OCI-LY7 (cell line): ENCODE data around the gene DNAH17. TPM values are rescaled to one million over a fixed set of nuclear protein-coding genes. Genes with fewer than 3 reads are reported as not detected.

Experiments used
- BruUV-seq: library from RNA; stranded (reverse); fragments of 400-500 nt; replicated peaks from 2 replicates; lab custom pipeline; 2021; lab: Mats Ljungman, UMichigan
- CTCF ChIA-PET: fragments of 300-600 bp; sonication (Branson Sonifier 250); formaldehyde crosslinking; loops from one replicate; lab custom pipeline; 2022; ENCODE audit warnings: antibody characterized with exemption; ENCODE audit not compliant: unreplicated experiment; lab: Charles Lee
- POLR2A ChIA-PET: fragments of 300-600 bp; sonication (Branson Sonifier 250); formaldehyde crosslinking; loops from one replicate; lab custom pipeline; 2022; ENCODE audit warnings: antibody characterized with exemption; lab: Charles Lee
- DNase-seq: peaks from one replicate; pipeline ENCODE4 v3.0.0-alpha.2; 2015; ENCODE audit warnings: low spot score
- H2AFZ ChIP-seq: fragments of 200-600 bp; sonication (generic), shearing (Covaris generic); 2 replicates; pipeline ENCODE4 v1.6.1; 2014; ENCODE audit warnings: mild to moderate bottlenecking, antibody characterized with exemption, low read length, moderate library complexity
- H3K27ac ChIP-seq: fragments of 200-600 bp; sonication (generic); 2 replicates; pipeline ENCODE4 v1.5.1; 2014; ENCODE audit warnings: mixed run types, low read depth, mild to moderate bottlenecking, moderate library complexity, low read length, inconsistent platforms; ENCODE audit not compliant: poor library complexity, severe bottlenecking
- H3K36me3 ChIP-seq: fragments of 200-600 bp; sonication (generic); 2 replicates; pipeline ENCODE4 v1.6.1; 2014; ENCODE audit warnings: mild to moderate bottlenecking, antibody characterized with exemption, low read length, moderate library complexity, mixed read lengths; ENCODE audit not compliant: insufficient read depth
- H3K4me1 ChIP-seq: fragments of 200-600 bp; sonication (generic); 2 replicates; pipeline ENCODE4 v1.5.1; 2014; ENCODE audit warnings: mild to moderate bottlenecking, low read length; ENCODE audit not compliant: insufficient read depth, poor library complexity, severe bottlenecking
- H3K4me2 ChIP-seq: fragments of 200-600 bp; sonication (generic); 2 replicates; pipeline ENCODE4 v1.6.1; 2014; ENCODE audit warnings: mild to moderate bottlenecking, low read length
- H3K4me3 ChIP-seq: fragments of 200-600 bp; sonication (generic); 2 replicates; pipeline ENCODE4 v1.5.1; 2014; ENCODE audit warnings: mild to moderate bottlenecking, low read depth, low read length; ENCODE audit not compliant: poor library complexity, severe bottlenecking
- H3K79me2 ChIP-seq: fragments of 200-600 bp; sonication (generic); 2 replicates; pipeline ENCODE4 v1.6.1; 2016; ENCODE audit warnings: low read depth, mild to moderate bottlenecking, low read length, moderate library complexity, mixed read lengths; ENCODE audit not compliant: insufficient read depth
- H3K9me2 ChIP-seq: fragments of 200-600 bp; sonication (generic); 2 replicates; pipeline ENCODE4 v1.6.1; 2016; ENCODE audit warnings: mild to moderate bottlenecking, low read length, mixed read lengths; ENCODE audit not compliant: insufficient read depth
- H3K9me3 ChIP-seq: fragments of 200-600 bp; sonication (generic); 2 replicates; pipeline ENCODE4 v1.6.1; 2014; ENCODE audit warnings: mild to moderate bottlenecking, mixed run types, low read length, mixed read lengths
- H4K20me1 ChIP-seq: fragments of 200-600 bp; sonication (generic); 2 replicates; pipeline ENCODE4 v1.6.1; 2014; ENCODE audit warnings: mild to moderate bottlenecking, antibody characterized with exemption, low read length, moderate library complexity, mixed read lengths; ENCODE audit not compliant: insufficient read depth
- EZH2phosphoT487 ChIP-seq: fragments of 200-600 bp; sonication (generic); IDR thresholded peaks from 2 replicates; pipeline ENCODE4 v1.6.1; 2018; ENCODE audit warnings: low read depth, borderline replicate concordance, mild to moderate bottlenecking, mixed run types, antibody characterized with exemption, low read length, moderate library complexity, mixed read lengths
- intact Hi-C: fragments of 100-400 bp; cut with micrococcal nuclease; formaldehyde crosslinking; loops from one replicate; pipeline ENCODE4 v1.10.0; 2022; ENCODE audit not compliant: unreplicated experiment
- total RNA-seq, 2 experiments: library from RNA; depleted of rRNA in 1 of 2; stranded (reverse); fragments of >200 nt in 1 of 2; shearing (Covaris generic) in 1 of 2; gene quantifications; 2 replicates each; pipeline ENCODE4 v1.2.3, GENCODE V29; 2014 to 2022
- TF ChIP-seq, protein P1 (sequence below): fragments of 200-600 bp; sonication (generic); conservative IDR thresholded peaks from 2 replicates; pipeline ENCODE4 v1.5.1; 2014; ENCODE audit warnings: mild to moderate bottlenecking, antibody characterized with exemption, low read length, moderate library complexity, mixed read lengths

Gene DNAH17
- total RNA-seq, 2 experiments from 2014 or later: 0.89 to 1.1 TPM

DNA sequence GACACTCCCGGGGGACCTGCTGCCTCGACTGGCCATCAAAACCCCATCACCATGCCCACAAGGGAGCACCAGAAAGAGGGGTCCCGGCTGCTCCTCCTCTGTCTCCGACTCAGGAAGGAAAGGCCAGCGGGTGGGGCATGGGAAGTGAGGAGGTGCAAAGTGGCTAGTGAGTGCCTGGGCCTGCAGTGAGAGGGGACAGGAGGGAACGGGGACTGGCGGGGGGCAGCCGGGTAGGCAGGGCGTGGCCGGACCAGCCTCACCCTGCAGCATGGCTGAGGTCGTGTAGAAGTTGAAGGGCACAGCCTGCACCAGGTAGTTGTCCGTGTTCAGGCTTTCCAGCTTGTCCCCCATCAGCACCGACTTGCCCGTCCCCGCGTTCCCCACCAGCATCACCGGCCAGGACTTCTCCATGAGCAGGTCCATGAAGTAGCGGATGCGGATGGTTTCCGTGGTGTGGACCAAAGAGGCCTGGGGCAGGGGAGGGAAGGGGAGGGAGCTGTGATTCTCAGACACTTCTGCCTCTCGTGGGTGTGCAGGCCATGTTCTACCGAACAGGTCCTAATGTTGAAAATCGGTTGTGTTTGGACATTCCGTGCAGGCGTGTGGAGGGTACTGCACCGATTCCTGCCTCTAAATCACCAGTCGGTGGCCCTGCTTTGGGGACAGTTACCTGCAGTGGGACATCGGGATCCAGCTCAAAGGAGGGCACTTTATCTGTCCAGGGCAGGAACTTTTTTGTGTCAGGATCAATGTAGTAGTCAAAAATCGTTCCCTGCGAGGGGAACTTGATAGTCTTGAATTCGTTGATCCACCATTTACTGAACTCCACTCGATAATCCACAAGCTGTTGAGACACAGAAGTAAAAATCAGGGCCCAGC is 91.7 kb downstream of the DNAH17 start:
- Histone ChIP-seq H3K27ac (no peak overlapping the region), H4K20me1 (no peaks in the 10 kb centered on the region), H3K4me3 (peak overlapping the region; percentile 68), H3K79me2 (no peaks in the 10 kb centered on the region), H3K9me2 (no peaks in the 10 kb centered on the region), H3K9me3 (no peaks in the 10 kb centered on the region), H3K36me3 (no peaks in the 10 kb centered on the region), H3K4me2 (peak overlapping the region; percentile 78), H3K4me1 (peaks cover 13% of the 10 kb centered on the region), H2AFZ (peak overlapping the region; percentile 93; the same call in 1 of the 2 replicates)
- DNase-seq: no peak
- no peak for TF ChIP-seq EZH2phosphoT487
- TF ChIP-seq, protein P1, sequence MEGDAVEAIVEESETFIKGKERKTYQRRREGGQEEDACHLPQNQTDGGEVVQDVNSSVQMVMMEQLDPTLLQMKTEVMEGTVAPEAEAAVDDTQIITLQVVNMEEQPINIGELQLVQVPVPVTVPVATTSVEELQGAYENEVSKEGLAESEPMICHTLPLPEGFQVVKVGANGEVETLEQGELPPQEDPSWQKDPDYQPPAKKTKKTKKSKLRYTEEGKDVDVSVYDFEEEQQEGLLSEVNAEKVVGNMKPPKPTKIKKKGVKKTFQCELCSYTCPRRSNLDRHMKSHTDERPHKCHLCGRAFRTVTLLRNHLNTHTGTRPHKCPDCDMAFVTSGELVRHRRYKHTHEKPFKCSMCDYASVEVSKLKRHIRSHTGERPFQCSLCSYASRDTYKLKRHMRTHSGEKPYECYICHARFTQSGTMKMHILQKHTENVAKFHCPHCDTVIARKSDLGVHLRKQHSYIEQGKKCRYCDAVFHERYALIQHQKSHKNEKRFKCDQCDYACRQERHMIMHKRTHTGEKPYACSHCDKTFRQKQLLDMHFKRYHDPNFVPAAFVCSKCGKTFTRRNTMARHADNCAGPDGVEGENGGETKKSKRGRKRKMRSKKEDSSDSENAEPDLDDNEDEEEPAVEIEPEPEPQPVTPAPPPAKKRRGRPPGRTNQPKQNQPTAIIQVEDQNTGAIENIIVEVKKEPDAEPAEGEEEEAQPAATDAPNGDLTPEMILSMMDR: no peak
- intact Hi-C loops: no loop called here
- POLR2A ChIA-PET: interaction anchor here (0.5 to 1.1 kb wide), 3 partner anchors 26 to 453 kb away, joined by 3 read pairs; no protein-coding TSS in a partner anchor
- CTCF ChIA-PET: interaction anchor here (0.6 kb wide), 1 partner anchor 24 kb away, joined by 3 read pairs; no protein-coding TSS in a partner anchor
- BruUV-seq: no TSS peak

DNA sequence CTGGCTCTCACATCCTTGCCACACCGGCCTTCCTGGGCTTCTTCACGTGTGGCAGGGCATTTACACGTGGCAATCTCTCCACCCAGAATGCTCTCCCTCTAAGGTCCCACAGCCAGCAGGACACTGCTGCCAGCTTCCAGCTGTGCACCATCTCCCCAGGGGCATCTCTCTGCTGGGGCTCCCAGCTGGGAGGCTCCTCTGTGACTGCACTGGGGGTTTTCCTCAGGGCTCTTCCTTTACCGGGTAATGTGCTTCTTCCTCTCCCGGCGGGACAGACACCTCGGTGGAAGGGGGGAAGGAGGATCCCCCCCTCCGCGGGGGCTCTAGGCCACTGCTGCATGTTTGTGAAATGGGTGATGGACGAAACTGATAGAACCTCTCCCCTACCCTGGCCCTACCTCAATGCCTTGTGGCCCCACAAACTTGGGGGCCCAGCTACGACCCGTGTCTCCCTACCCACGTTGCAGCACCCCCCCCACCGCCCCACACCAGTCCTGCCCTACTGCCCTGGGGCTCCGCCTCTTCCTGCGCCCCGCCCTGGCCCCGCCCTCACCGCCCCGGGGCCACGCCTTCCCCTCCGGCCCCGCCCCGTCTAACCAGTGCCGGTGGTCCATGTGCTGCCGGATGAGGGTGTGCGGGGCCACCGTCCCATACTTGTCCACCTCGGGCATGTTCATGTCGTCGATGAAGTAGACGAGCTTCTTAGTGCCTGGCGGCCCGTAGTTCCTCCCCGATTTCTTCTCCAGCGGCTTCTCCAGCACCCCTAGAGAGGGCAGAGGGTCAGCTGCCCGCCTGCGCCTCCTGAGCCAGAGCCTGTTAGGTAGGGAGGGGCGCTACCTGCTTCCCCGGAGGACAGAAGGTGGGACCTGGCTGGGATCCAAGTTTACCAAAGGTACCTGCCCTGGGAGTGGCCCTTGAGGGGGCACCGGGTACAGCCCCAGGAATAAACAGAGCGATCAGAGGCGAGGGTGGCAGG is 92.6 kb downstream of the DNAH17 start:
- peak; percentile 79 for DNase-seq
- intact Hi-C loops: no loop called here
- no peaks in the 10 kb centered on the region for H3K9me3 ChIP-seq
- H4K20me1 ChIP-seq: no peaks in the 10 kb centered on the region
- peak overlapping the region; percentile 78 for H3K4me2 ChIP-seq
- peaks cover 13% of the 10 kb centered on the region for H3K4me1 ChIP-seq
- peak overlapping the region; percentile 68 for H3K4me3 ChIP-seq
- no peaks in the 10 kb centered on the region for H3K9me2 ChIP-seq
- POLR2A ChIA-PET: interaction anchor here (0.6 to 1.1 kb wide), 2 partner anchors 27 to 452 kb away, joined by 3 read pairs; no protein-coding TSS in a partner anchor
- CTCF ChIA-PET: interaction anchor here (0.6 kb wide), 1 partner anchor 25 kb away, joined by 3 read pairs; no protein-coding TSS in a partner anchor
- BruUV-seq: no TSS peak
- no peaks in the 10 kb centered on the region for H3K79me2 ChIP-seq
- H3K27ac ChIP-seq: no peak overlapping the region
- TF ChIP-seq EZH2phosphoT487: no peak
- TF ChIP-seq, protein P1: no peak; the same call in 1 of the 2 replicates
- H2AFZ ChIP-seq: peak overlapping the region; percentile 93
- no peaks in the 10 kb centered on the region for H3K36me3 ChIP-seq
